Aorta (tissue), 5 donors: ENCODE results near the gene KCTD2. TPM values are rescaled to one million over a fixed set of nuclear protein-coding genes. Genes with fewer than 3 reads are reported as not detected.

Experiments used
- ATAC-seq: fragments of 200-7000 bp; cut with Tn5 transposase; one replicate; pipeline ENCODE4 v1.9.1; 2022; ENCODE audit warnings: moderate library complexity; ENCODE audit not compliant: low FRiP score
- DNase-seq, 2 donors: peaks; one replicate each; pipeline ENCODE4 v3.0.0-alpha.2; 2020
- H3K27ac ChIP-seq, 2 donors: one replicate each; pipeline ENCODE4 v1.5.1; 2013; ENCODE audit warnings: low read length in 2 of 2, mild to moderate bottlenecking in 2 of 2, moderate library complexity in 2 of 2, control low read depth in 1 of 2, inconsistent platforms in 1 of 2, low read depth in 1 of 2
- H3K27me3 ChIP-seq, 2 donors: one replicate each; pipeline ENCODE4 v1.6.1; 2013; ENCODE audit warnings: control low read depth in 1 of 2, low read length in 1 of 2, mild to moderate bottlenecking in 1 of 2, moderate library complexity in 1 of 2; ENCODE audit not compliant: insufficient read depth in 2 of 2, control insufficient read depth in 1 of 2
- H3K36me3 ChIP-seq, 2 donors: one replicate each; pipeline ENCODE4 v1.6.1; 2013; ENCODE audit warnings: control low read depth in 1 of 2, low read length in 1 of 2, mild to moderate bottlenecking in 1 of 2; ENCODE audit not compliant: insufficient read depth in 2 of 2, control insufficient read depth in 1 of 2
- H3K4me1 ChIP-seq, 2 donors: one replicate each; pipeline ENCODE4 v1.6.1; 2013; ENCODE audit warnings: low read length in 2 of 2, control low read depth in 1 of 2, mild to moderate bottlenecking in 1 of 2, moderate library complexity in 1 of 2; ENCODE audit not compliant: insufficient read depth in 2 of 2, control insufficient read depth in 1 of 2
- H3K4me3 ChIP-seq, 2 donors: one replicate each; pipeline ENCODE4 v1.5.1; 2013; ENCODE audit warnings: low read length in 2 of 2, control low read depth in 1 of 2, mild to moderate bottlenecking in 1 of 2
- H3K9me3 ChIP-seq: one replicate; pipeline ENCODE4 v1.6.1; 2013; ENCODE audit warnings: mild to moderate bottlenecking, low read length; ENCODE audit not compliant: control insufficient read depth
- WGBS, 2 donors: extraction: QIAGEN DNeasy Blood & Tissue Kit; methylation state at CpG; one replicate each; pipeline ENCODE4 v1.1.7; 2013; 5-methylcytosine and 5-hydroxymethylcytosine counted together
- intact Hi-C, 2 donors: fragments of 100-400 bp; cut with DNase I; formaldehyde crosslinking; loops; one replicate each; pipeline versions ENCODE4 v1.14.2 to v1.15.0; 2022
- polyA plus RNA-seq, 2 donors: library from polyadenylated mRNA; stranded (reverse); fragments of 200-250 nt; gene quantifications; one replicate each; pipeline ENCODE4 v1.2.3, GENCODE V29; 2013
- total RNA-seq, 2 donors: library from RNA; stranded (reverse); fragmentation: NEBNext Ultra II Directional; extraction: Animal tissue kit (Norgen Biotek cat#: 25700); gene quantifications; one replicate each; pipeline ENCODE4 v1.2.1, GENCODE V29; 2021
- donor health status: healthy with polysubstance abuse.
- donor health status: Bipolar disorder and iron deficiency.
- donor health status: DM: no; HTN: no; CAD: no.
- donor health status: DM: no; HTN: no; CAD: no.
- donor health status: DM: yes; HTN: yes; CAD: no.

The KCTD2 gene
- total and polyA plus RNA-seq, 4 donors = 13.9 to 26.4 (median 18.1) TPM

GRCh38 chr17:75091855-75092327 lies 44.9 kb downstream of the KCTD2 start:
- WGBS, 2 donors = 82 to 85% methylated on average over 10 of the region's 10 CpGs
- Histone ChIP-seq H3K36me3 (no peaks in the 10 kb centered on the region), H3K9me3 (no peaks in the 10 kb centered on the region), H3K4me3 (no peak overlapping the region), H3K27me3 (no peaks in the 10 kb centered on the region), H3K4me1 (no peaks in the 10 kb centered on the region), H3K27ac (no peak overlapping the region)
- intact Hi-C loops = no loop called here
- DNase-seq = no peak
- no peak for ATAC-seq

- no peak for ATAC-seq
- no peak overlapping the region for H3K27ac ChIP-seq
- H3K9me3 ChIP-seq = no peaks in the 10 kb centered on the region
- WGBS, 2 donors = 91 to 93% methylated on average over 18 of the region's 18 CpGs
- H3K36me3 ChIP-seq = no peaks in the 10 kb centered on the region
- no peaks in the 10 kb centered on the region for H3K27me3 ChIP-seq
- H3K4me3 ChIP-seq = no peak overlapping the region
- no peak for DNase-seq
- intact Hi-C loops = no loop called here
- H3K4me1 ChIP-seq = no peaks in the 10 kb centered on the region
Measured at GRCh38 chr17:75093548-75094158, 46.6 kb downstream of the KCTD2 start.

GRCh38 chr17:75094871-75095399 lies 47.9 kb downstream of the KCTD2 start:
- intact Hi-C loops = no loop called here
- Histone ChIP-seq H3K4me1 (no peaks in the 10 kb centered on the region), H3K36me3 (no peaks in the 10 kb centered on the region), H3K27me3 (no peaks in the 10 kb centered on the region), H3K27ac (no peak overlapping the region), H3K4me3 (no peak overlapping the region), H3K9me3 (no peaks in the 10 kb centered on the region)
- no peak for DNase-seq
- no peak for ATAC-seq
- WGBS, 2 donors = 80 to 81% methylated on average over 15 to 16 of the region's 16 CpGs

GRCh38 chr17:75096082-75096625 lies 49.1 kb downstream of the KCTD2 start:
- Histone ChIP-seq H3K27ac (no peak overlapping the region), H3K9me3 (no peaks in the 10 kb centered on the region), H3K36me3 (no peaks in the 10 kb centered on the region), H3K4me3 (no peak overlapping the region), H3K4me1 (no peaks in the 10 kb centered on the region), H3K27me3 (no peaks in the 10 kb centered on the region)
- ATAC-seq (peak; percentile 37), DNase-seq (peak; percentile 80 to 82)
- 57 to 58% methylated on average over 12 to 14 of the region's 14 CpGs for WGBS, 2 donors
- intact Hi-C loops = no loop called here

GRCh38 chr17:75097865-75098264 lies 50.8 kb downstream of the KCTD2 start:
- no peak overlapping the region for H3K4me3 ChIP-seq
- no peaks in the 10 kb centered on the region for H3K9me3 ChIP-seq
- no peak overlapping the region for H3K27ac ChIP-seq
- H3K36me3 ChIP-seq = no peaks in the 10 kb centered on the region
- intact Hi-C loops = no loop called here
- WGBS, 2 donors = 95 to 96% methylated on average over 7 of the region's 7 CpGs
- H3K4me1 ChIP-seq = no peaks in the 10 kb centered on the region
- DNase-seq (no peak), ATAC-seq (no peak)
- no peaks in the 10 kb centered on the region for H3K27me3 ChIP-seq

GRCh38 chr17:75098861-75099260 lies 51.8 kb downstream of the KCTD2 start:
- no peaks in the 10 kb centered on the region for H3K4me1 ChIP-seq
- intact Hi-C loops = no loop called here
- no peaks in the 10 kb centered on the region for H3K27me3 ChIP-seq
- H3K27ac ChIP-seq = no peak overlapping the region
- ATAC-seq = no peak
- WGBS, 2 donors = 95 to 98% methylated on average over 7 of the region's 7 CpGs
- H3K9me3 ChIP-seq = no peaks in the 10 kb centered on the region
- no peaks in the 10 kb centered on the region for H3K36me3 ChIP-seq
- no peak for DNase-seq
- no peak overlapping the region for H3K4me3 ChIP-seq

- intact Hi-C loops = no loop called here
Measured at GRCh38 chr17:75099881-75100595, 53.0 kb downstream of the KCTD2 start.

GRCh38 chr17:75102385-75102821 lies 55.4 kb downstream of the KCTD2 start:
- no peaks in the 10 kb centered on the region for H3K9me3 ChIP-seq
- no peaks in the 10 kb centered on the region for H3K36me3 ChIP-seq
- DNase-seq (no peak), ATAC-seq (no peak)
- H3K4me3 ChIP-seq = no peak overlapping the region
- H3K4me1 ChIP-seq = no peaks in the 10 kb centered on the region
- H3K27ac ChIP-seq = no peak overlapping the region
- WGBS, 2 donors = 47 to 53% methylated on average over 12 of the region's 12 CpGs
- intact Hi-C loops = no loop called here
- H3K27me3 ChIP-seq = no peaks in the 10 kb centered on the region

More at GRCh38 chr17:75099881-75100595, 53.0 kb downstream of the KCTD2 start:
- Histone ChIP-seq H3K27me3 (no peaks in the 10 kb centered on the region), H3K36me3 (no peaks in the 10 kb centered on the region), H3K4me3 (no peak overlapping the region), H3K4me1 (no peaks in the 10 kb centered on the region), H3K27ac (no peak overlapping the region), H3K9me3 (no peaks in the 10 kb centered on the region)
- WGBS, 2 donors = 97% methylated on average over 31 of the region's 31 CpGs
- ATAC-seq (no peak), DNase-seq (no peak)
